Measurements from ENCODE around the gene PCNA. TPM values are rescaled to one million over a fixed set of nuclear protein-coding genes. Genes with fewer than 3 reads are reported as not detected.
A peak's percentile ranks its signal among the peaks of the same experiment; 100 is the strongest.

PCNA gene
- total and polyA plus RNA-seq, 7 experiments from 2014 or later, result 21.6 to 392 (median 40.9) TPM

DNA sequence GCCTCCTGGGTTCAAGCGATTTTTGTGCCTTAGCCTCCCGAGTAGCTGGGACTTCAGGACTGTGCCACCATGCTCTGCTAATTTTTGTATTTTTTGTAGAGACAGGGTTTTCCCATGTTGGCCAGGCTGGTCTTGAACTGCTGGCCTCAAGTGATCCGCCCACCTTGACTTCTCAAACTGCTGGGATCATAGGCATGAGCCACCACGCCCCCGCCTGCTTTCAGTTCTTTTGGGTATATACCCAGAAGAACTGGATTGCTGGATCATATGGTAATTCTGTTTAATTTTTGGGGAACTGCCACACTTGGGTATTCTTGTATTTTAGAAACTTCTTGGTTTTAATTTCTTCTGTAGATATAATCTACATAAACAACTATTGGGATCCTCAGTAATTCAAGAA is 24.1 kb upstream of the PCNA start:
- ATAC-seq, result no peak
- H3K4me1 Mint-ChIP-seq, result peaks cover 38 to 86% (median 78%) of the 10 kb centered on the region in 7 donors
- no peaks in the 10 kb centered on the region for H3K27me3 ChIP-seq (ENCODE audit: control insufficient read depth in 2 of 2, insufficient read depth in 2 of 2, low read length in 2 of 2)
- no peak for DNase-seq
- ChIA-PET POLR2A (interaction anchor here (1.2 kb wide), 1 partner anchor 11 kb away, joined by 3 read pairs; no protein-coding TSS in a partner anchor), CTCF (no interaction called here)
- H3K9me3 Mint-ChIP-seq, result no peaks in the 10 kb centered on the region
- no peaks in the 10 kb centered on the region for H3K36me3 ChIP-seq (ENCODE audit: control insufficient read depth in 2 of 3, insufficient read depth in 3 of 3, low read length in 3 of 3)
- intact Hi-C loops (cut with micrococcal nuclease), result no loop called here
- H3K4me3 ChIP-seq (ENCODE audit: low read length), result no peak overlapping the region
- H3K27ac Mint-ChIP-seq, result no peak overlapping the region
- no peaks in the 10 kb centered on the region for H3K9me3 ChIP-seq (ENCODE audit: control insufficient read depth in 2 of 3, low read length in 3 of 3)
- peaks cover 3 to 8% (median 5%) of the 10 kb centered on the region in 5 donors for H3K36me3 Mint-ChIP-seq
- H3K4me3 Mint-ChIP-seq, result no peak overlapping the region
- H3K27me3 Mint-ChIP-seq, result no peaks in the 10 kb centered on the region
- H3K4me1 ChIP-seq (ENCODE audit: control insufficient read depth in 2 of 2, insufficient read depth in 2 of 2, low read length in 2 of 2), result peaks cover 10 to 11% of the 10 kb centered on the region in 2 donors
- H3K27ac ChIP-seq (ENCODE audit: low read depth, low read length), result no peak overlapping the region

GRCh38 chr20:5141615-5142014 is 21.9 kb upstream of the PCNA start:
- CTCF ChIA-PET, result no interaction called here
- H3K36me3 Mint-ChIP-seq, result peaks cover 4 to 8% (median 7%) of the 10 kb centered on the region in 5 donors
- Histone ChIP-seq H3K4me3 (ENCODE audit: low read length) (no peak overlapping the region), H3K27me3 (ENCODE audit: control insufficient read depth in 2 of 2, insufficient read depth in 2 of 2, low read length in 2 of 2) (no peaks in the 10 kb centered on the region), H3K36me3 (ENCODE audit: control insufficient read depth in 2 of 3, insufficient read depth in 3 of 3, low read length in 3 of 3) (no peaks in the 10 kb centered on the region), H3K9me3 (ENCODE audit: control insufficient read depth in 2 of 3, low read length in 3 of 3) (no peaks in the 10 kb centered on the region), H3K4me1 (ENCODE audit: control insufficient read depth in 2 of 2, insufficient read depth in 2 of 2, low read length in 2 of 2) (peaks cover 2 to 7% of the 10 kb centered on the region in 2 donors), H3K27ac (ENCODE audit: low read depth, low read length) (no peak overlapping the region)
- H3K9me3 Mint-ChIP-seq, result no peaks in the 10 kb centered on the region
- peak overlapping the region in 1 of 10 donors; percentile 50 for H3K4me3 Mint-ChIP-seq
- ATAC-seq (no peak), DNase-seq (no peak)
- H3K27ac Mint-ChIP-seq, result no peak overlapping the region
- peaks cover 28 to 70% (median 60%) of the 10 kb centered on the region in 7 donors for H3K4me1 Mint-ChIP-seq
- POLR2A ChIA-PET, result interaction anchor here (0.9 kb wide), 1 partner anchor 15 kb away, joined by 4 read pairs; the partner anchor contains the start of gene CDS2
- intact Hi-C loops (cut with micrococcal nuclease), result no loop called here
- H3K27me3 Mint-ChIP-seq, result no peaks in the 10 kb centered on the region

GRCh38 chr20:5140195-5140594 is 20.4 kb upstream of the PCNA start:
- no peak overlapping the region for H3K27ac Mint-ChIP-seq
- peaks cover 0 to 13% (median 8%) of the 10 kb centered on the region in 5 donors for H3K36me3 Mint-ChIP-seq
- Histone ChIP-seq H3K27me3 (ENCODE audit: control insufficient read depth in 2 of 2, insufficient read depth in 2 of 2, low read length in 2 of 2) (no peaks in the 10 kb centered on the region), H3K9me3 (ENCODE audit: control insufficient read depth in 2 of 3, low read length in 3 of 3) (no peaks in the 10 kb centered on the region), H3K36me3 (ENCODE audit: control insufficient read depth in 2 of 3, insufficient read depth in 3 of 3, low read length in 3 of 3) (no peaks in the 10 kb centered on the region), H3K4me3 (ENCODE audit: low read length) (no peak overlapping the region), H3K27ac (ENCODE audit: low read depth, low read length) (no peak overlapping the region), H3K4me1 (ENCODE audit: control insufficient read depth in 2 of 2, insufficient read depth in 2 of 2, low read length in 2 of 2) (peaks cover 0 to under 1% of the 10 kb centered on the region in 2 donors)
- intact Hi-C loops (cut with micrococcal nuclease), result no loop called here
- peaks cover 26 to 69% (median 59%) of the 10 kb centered on the region in 7 donors for H3K4me1 Mint-ChIP-seq
- ChIA-PET POLR2A (interaction anchor here (1.1 kb wide), 1 partner anchor 20 kb away, joined by 3 read pairs; no protein-coding TSS in a partner anchor), CTCF (no interaction called here)
- ATAC-seq (no peak), DNase-seq (no peak)
- H3K9me3 Mint-ChIP-seq, result no peaks in the 10 kb centered on the region
- no peaks in the 10 kb centered on the region for H3K27me3 Mint-ChIP-seq
- H3K4me3 Mint-ChIP-seq, result no peak overlapping the region

- ChIA-PET CTCF (no interaction called here), POLR2A (interaction anchor here (2.1 kb wide), 1 partner anchor 9 kb away, joined by 6 read pairs; the partner anchor contains the start of gene CDS2)
- DNase-seq (no peak), ATAC-seq (no peak)
- H3K36me3 ChIP-seq (ENCODE audit: control insufficient read depth in 2 of 3, insufficient read depth in 3 of 3, low read length in 3 of 3), result no peaks in the 10 kb centered on the region
- no peaks in the 10 kb centered on the region for H3K9me3 Mint-ChIP-seq
- H3K27ac ChIP-seq (ENCODE audit: low read depth, low read length), result no peak overlapping the region
- intact Hi-C loops (cut with micrococcal nuclease), result no loop called here
- peak overlapping the region in 1 of 10 donors; percentile 42 for H3K4me3 Mint-ChIP-seq
- peaks cover 0 to 4% of the 10 kb centered on the region in 2 donors for H3K4me1 ChIP-seq (ENCODE audit: control insufficient read depth in 2 of 2, insufficient read depth in 2 of 2, low read length in 2 of 2)
- no peaks in the 10 kb centered on the region for H3K27me3 ChIP-seq (ENCODE audit: control insufficient read depth in 2 of 2, insufficient read depth in 2 of 2, low read length in 2 of 2)
- peaks cover 0 to 10% (median 7%) of the 10 kb centered on the region in 5 donors for H3K36me3 Mint-ChIP-seq
- no peaks in the 10 kb centered on the region for H3K9me3 ChIP-seq (ENCODE audit: control insufficient read depth in 2 of 3, low read length in 3 of 3)
- no peak overlapping the region for H3K4me3 ChIP-seq (ENCODE audit: low read length)
- H3K4me1 Mint-ChIP-seq, result peaks cover 13 to 52% (median 37%) of the 10 kb centered on the region in 7 donors
- no peaks in the 10 kb centered on the region for H3K27me3 Mint-ChIP-seq
- peak overlapping the region in 1 of 9 donors; percentile 26 for H3K27ac Mint-ChIP-seq
Measured at GRCh38 chr20:5136096-5136495, 16.3 kb upstream of the PCNA start.

DNA sequence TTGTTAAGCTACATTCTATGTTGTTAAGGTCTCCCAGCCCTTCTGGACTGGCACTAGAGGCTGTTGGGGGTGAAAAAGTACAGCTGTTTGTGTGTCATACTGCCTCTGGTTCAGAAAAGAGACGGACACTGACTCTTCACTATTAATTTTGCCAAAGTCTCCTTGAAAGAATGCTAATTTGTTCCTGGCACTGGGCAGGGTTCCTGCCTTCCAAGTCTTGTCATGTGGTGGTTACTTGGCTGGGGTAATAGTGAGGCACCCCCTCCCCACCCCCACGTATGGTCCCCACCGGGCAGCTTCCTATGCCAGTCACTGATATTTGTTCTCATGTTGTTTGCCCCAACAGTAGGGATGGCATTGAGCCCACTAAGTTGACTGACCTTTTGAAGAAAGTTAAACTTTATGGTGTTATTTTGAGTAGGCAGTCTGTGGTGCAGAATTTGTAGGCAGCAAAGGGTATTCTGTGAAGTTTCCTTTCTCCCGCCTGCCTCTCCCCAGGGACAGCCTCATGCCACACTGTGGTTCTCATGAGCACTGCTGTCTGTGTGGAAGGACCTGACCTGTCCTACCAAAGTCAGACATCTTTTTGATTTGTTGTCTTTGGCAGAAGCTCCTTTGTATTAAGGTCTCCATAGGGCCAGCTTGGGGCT is 15.7 kb upstream of the PCNA start:
- H3K9me3 Mint-ChIP-seq, result no peaks in the 10 kb centered on the region
- intact Hi-C loops (cut with micrococcal nuclease), result no loop called here
- no peak overlapping the region for H3K27ac Mint-ChIP-seq
- H3K4me3 ChIP-seq (ENCODE audit: low read length), result no peak overlapping the region
- no peaks in the 10 kb centered on the region for H3K27me3 ChIP-seq (ENCODE audit: control insufficient read depth in 2 of 2, insufficient read depth in 2 of 2, low read length in 2 of 2)
- H3K36me3 Mint-ChIP-seq, result peaks cover 0 to 10% (median 7%) of the 10 kb centered on the region in 5 donors
- H3K4me1 Mint-ChIP-seq, result peaks cover 13 to 46% (median 32%) of the 10 kb centered on the region in 7 donors
- no peaks in the 10 kb centered on the region for H3K27me3 Mint-ChIP-seq
- H3K4me3 Mint-ChIP-seq, result no peak overlapping the region
- POLR2A ChIA-PET, result interaction anchor here (2.1 kb wide), 1 partner anchor 9 kb away, joined by 6 read pairs; the partner anchor contains the start of gene CDS2
- no peaks in the 10 kb centered on the region for H3K36me3 ChIP-seq (ENCODE audit: control insufficient read depth in 2 of 3, insufficient read depth in 3 of 3, low read length in 3 of 3)
- CTCF ChIA-PET, result no interaction called here
- DNase-seq (no peak), ATAC-seq (no peak)
- H3K4me1 ChIP-seq (ENCODE audit: control insufficient read depth in 2 of 2, insufficient read depth in 2 of 2, low read length in 2 of 2), result peaks cover 0 to 4% of the 10 kb centered on the region in 2 donors
- no peaks in the 10 kb centered on the region for H3K9me3 ChIP-seq (ENCODE audit: control insufficient read depth in 2 of 3, low read length in 3 of 3)
- H3K27ac ChIP-seq (ENCODE audit: low read depth, low read length), result no peak overlapping the region

DNA sequence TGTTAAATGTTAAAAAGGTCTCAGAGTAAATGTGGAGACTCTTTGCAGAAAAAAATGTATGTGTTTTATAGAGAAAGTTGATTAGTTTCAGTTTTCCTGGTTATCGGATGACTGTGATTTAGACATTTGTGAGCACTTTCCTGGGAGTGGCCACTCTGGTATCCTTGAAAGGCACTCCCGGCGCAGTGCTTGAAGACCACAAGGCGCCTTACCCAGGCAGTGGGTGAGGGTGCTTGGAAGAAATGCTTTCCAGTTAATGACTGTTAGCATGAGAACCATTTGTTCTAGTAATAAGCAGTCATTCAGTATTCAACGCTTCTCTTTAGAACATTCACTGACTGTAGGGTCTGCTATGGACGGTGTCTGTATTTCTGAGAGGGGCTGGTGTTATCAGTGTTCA is 14.2 kb upstream of the PCNA start:
- Mint-ChIP-seq H3K27ac (no peak overlapping the region), H3K27me3 (no peaks in the 10 kb centered on the region), H3K4me1 (peaks cover 12 to 33% (median 21%) of the 10 kb centered on the region in 7 donors), H3K9me3 (no peaks in the 10 kb centered on the region), H3K36me3 (peaks cover 0 to 10% (median 7%) of the 10 kb centered on the region in 5 donors), H3K4me3 (no peak overlapping the region)
- ChIA-PET CTCF (interaction anchor here (0.7 kb wide), 1 partner anchor 59 kb away, joined by 3 read pairs; no protein-coding TSS in a partner anchor), POLR2A (interaction anchor here (2.1 kb wide), 1 partner anchor 7 kb away, joined by 6 read pairs; the partner anchor contains the start of gene CDS2)
- ATAC-seq (no peak), DNase-seq (no peak)
- intact Hi-C loops (cut with micrococcal nuclease), result no loop called here
- Histone ChIP-seq H3K27ac (ENCODE audit: low read depth, low read length) (no peak overlapping the region), H3K4me1 (ENCODE audit: control insufficient read depth in 2 of 2, insufficient read depth in 2 of 2, low read length in 2 of 2) (peaks cover 0 to 5% of the 10 kb centered on the region in 2 donors), H3K36me3 (ENCODE audit: control insufficient read depth in 2 of 3, insufficient read depth in 3 of 3, low read length in 3 of 3) (no peaks in the 10 kb centered on the region), H3K4me3 (ENCODE audit: low read length) (no peak overlapping the region), H3K9me3 (ENCODE audit: control insufficient read depth in 2 of 3, low read length in 3 of 3) (no peaks in the 10 kb centered on the region), H3K27me3 (ENCODE audit: control insufficient read depth in 2 of 2, insufficient read depth in 2 of 2, low read length in 2 of 2) (no peaks in the 10 kb centered on the region)

Measured in naive thymus-derived CD4-positive, alpha-beta T cell (primary cell).